CD4-positive, alpha-beta memory T cell (primary cell): ENCODE data around the gene PARP3. TPM values are rescaled to one million over a fixed set of nuclear protein-coding genes. Genes with fewer than 3 reads are reported as not detected.

Source experiments
- polyA plus RNA-seq, 2 donors: library from polyadenylated mRNA; unstranded; fragments of 300-500 nt; fragmentation: Illumina TruSeq; gene quantifications; one replicate each; pipeline ENCODE4 v1.2.3, GENCODE V29; 2021
- total RNA-seq, 2 experiments: library from RNA; stranded (reverse); gene quantifications; one replicate each; pipeline ENCODE4 v1.2.3, GENCODE V29; 2021

Gene PARP3
- total and polyA plus RNA-seq, 4 experiments from 2014 or later = 2.9 to 10.5 (median 6.9) TPM

Other genes starting within 250 kb of the PARP3 start
- gene GRM2, start 235.3 kb upstream of the PARP3 start, total RNA-seq = 1 to 10 TPM; 1.1 to 1.9 TPM
- gene GRM2, start 235.3 kb upstream of the PARP3 start, polyA plus RNA-seq = under 1 TPM in 1 of 2 donors, not detected in 1; 0.07 TPM
- not detected for gene IQCF6, start 163.1 kb upstream of the PARP3 start, total RNA-seq
- not detected for gene IQCF6, start 163.1 kb upstream of the PARP3 start, polyA plus RNA-seq
- not detected for gene IQCF2, start 80.7 kb upstream of the PARP3 start, total RNA-seq
- gene IQCF2, start 80.7 kb upstream of the PARP3 start, polyA plus RNA-seq = not detected
- gene IQCF5, start 66.8 kb upstream of the PARP3 start, total RNA-seq = not detected
- gene IQCF5, start 66.8 kb upstream of the PARP3 start, polyA plus RNA-seq = not detected
- gene IQCF1, start 39.0 kb upstream of the PARP3 start, total RNA-seq = not detected
- not detected for gene IQCF1, start 39.0 kb upstream of the PARP3 start, polyA plus RNA-seq
- gene RRP9, start 459 bp upstream of the PARP3 start, total RNA-seq = 10 to 100 TPM; 15.2 to 17.3 TPM
- 10 to 100 TPM; 19.3 to 20.7 TPM for gene RRP9, start 459 bp upstream of the PARP3 start, polyA plus RNA-seq
- not detected for gene GPR62, start 13.0 kb downstream of the PARP3 start, total RNA-seq
- not detected for gene GPR62, start 13.0 kb downstream of the PARP3 start, polyA plus RNA-seq
- 10 to 100 TPM; 18.7 to 20.5 TPM for gene PCBP4, start 25.1 kb downstream of the PARP3 start, total RNA-seq
- gene PCBP4, start 25.1 kb downstream of the PARP3 start, polyA plus RNA-seq = 10 to 100 TPM; 13.0 to 19.4 TPM
- gene ABHD14B, start 31.7 kb downstream of the PARP3 start, total RNA-seq = 10 to 100 TPM; 82.1 to 85.6 TPM
- gene ABHD14B, start 31.7 kb downstream of the PARP3 start, polyA plus RNA-seq = 100 to 1,000 TPM in 1 of 2 donors, 10 to 100 TPM in 1; 77.4 to 112 TPM
- gene ABHD14A, start 32.7 kb downstream of the PARP3 start, total RNA-seq = 10 to 100 TPM; 23.7 to 24.5 TPM
- 100 to 1,000 TPM in 1 of 2 donors, 10 to 100 TPM in 1; 95.6 to 136 TPM for gene ABHD14A, start 32.7 kb downstream of the PARP3 start, polyA plus RNA-seq
- 1 to 10 TPM; 7.7 to 8.4 TPM for gene ACY1, start 41.2 kb downstream of the PARP3 start, total RNA-seq
- gene ACY1, start 41.2 kb downstream of the PARP3 start, polyA plus RNA-seq = 10 to 100 TPM; 11.4 to 14.9 TPM
- gene RPL29, start 53.5 kb downstream of the PARP3 start, total RNA-seq = 1,000 to 10,000 TPM; 1,263 to 1,270 TPM
- gene RPL29, start 53.5 kb downstream of the PARP3 start, polyA plus RNA-seq = 1,000 to 10,000 TPM in 1 of 2 donors, 100 to 1,000 TPM in 1; 967 to 1,467 TPM
- 10 to 100 TPM; 43.6 to 44.7 TPM for gene DUSP7, start 114.2 kb downstream of the PARP3 start, total RNA-seq
- 10 to 100 TPM in 1 of 2 donors, 1 to 10 TPM in 1; 2.8 to 10.2 TPM for gene DUSP7, start 114.2 kb downstream of the PARP3 start, polyA plus RNA-seq
- 1 to 10 TPM in 1 of 2 experiments, under 1 TPM in 1; 0.99 to 1.1 TPM for gene POC1A, start 212.1 kb downstream of the PARP3 start, total RNA-seq
- 1 to 10 TPM in 1 of 2 donors, under 1 TPM in 1; 0.36 to 2.4 TPM for gene POC1A, start 212.1 kb downstream of the PARP3 start, polyA plus RNA-seq